ENCODE measurements around the gene RFX3.

The RFX3 gene
- total RNA-seq = 26.8 to 30.1 reads per million in 2 donors

DNA sequence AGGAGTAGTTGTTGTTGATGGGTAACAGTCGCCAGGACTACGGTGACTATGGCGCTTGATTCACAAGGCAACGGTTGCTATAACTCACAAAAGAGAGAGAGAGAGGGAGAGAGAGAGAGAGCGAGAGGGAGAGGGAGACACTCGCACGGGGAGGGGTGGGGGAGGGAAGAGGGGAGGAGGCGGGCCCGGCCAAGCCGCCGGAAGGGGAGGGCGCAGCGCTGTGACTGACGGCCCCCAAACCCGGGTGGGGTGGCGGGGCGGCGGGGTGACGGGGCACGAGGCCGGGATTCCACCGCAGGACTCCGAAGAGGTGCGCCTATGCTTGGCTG, at the start of gene RFX3:
TSS of gene RFX3 (minus strand) at position 166 of the 329 bp plus-strand sequence. CDS start 130,413 bp downstream, outside the sequence.
- DNase-seq = peak; percentile 88

DNA sequence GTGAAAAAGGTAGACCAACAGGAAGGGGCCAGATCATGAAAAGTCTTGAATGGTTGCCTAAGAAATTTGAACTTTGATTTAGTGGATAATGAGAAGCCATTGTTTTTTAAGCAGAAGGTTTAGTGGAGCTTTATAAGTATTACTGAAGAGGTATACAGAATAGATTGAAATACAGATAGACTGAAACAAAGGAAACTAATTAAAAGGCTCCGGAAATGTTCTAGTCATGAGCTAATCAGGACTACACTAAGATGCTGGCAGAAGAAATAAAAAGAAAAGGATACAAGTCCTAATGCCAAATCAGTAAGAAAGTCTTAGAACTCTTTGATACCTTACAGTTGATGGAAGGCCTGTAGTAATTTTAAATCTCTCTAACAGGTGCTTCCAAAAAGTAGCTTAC, 45.7 kb upstream of the RFX3 start:
- no peak for DNase-seq

DNA sequence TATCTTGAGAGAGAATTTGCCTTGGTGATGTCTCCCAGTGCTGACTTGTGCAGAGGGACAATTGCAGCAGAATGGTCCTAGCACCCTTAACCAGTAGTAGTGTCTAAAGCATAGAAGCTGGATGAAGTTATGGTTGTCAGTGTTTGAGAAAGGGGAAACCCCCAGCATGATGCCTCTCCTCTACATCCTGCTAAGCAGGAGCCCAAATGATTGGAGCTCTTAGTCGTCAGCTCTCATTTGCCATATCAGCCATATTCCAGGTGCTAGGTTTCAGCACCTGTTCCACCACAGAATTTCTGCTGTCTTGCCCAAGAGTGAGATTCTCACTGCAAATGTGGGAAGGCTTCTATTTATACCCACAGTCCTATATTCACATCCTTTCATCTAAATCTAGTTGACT, 43.7 kb upstream of the RFX3 start:
- no peak for DNase-seq

GRCh38 chr9:3567988-3568387, 42.2 kb upstream of the RFX3 start:
- DNase-seq = no peak

- no peak for DNase-seq
Observed at GRCh38 chr9:3553076-3553765, 27.4 kb upstream of the RFX3 start.

DNA sequence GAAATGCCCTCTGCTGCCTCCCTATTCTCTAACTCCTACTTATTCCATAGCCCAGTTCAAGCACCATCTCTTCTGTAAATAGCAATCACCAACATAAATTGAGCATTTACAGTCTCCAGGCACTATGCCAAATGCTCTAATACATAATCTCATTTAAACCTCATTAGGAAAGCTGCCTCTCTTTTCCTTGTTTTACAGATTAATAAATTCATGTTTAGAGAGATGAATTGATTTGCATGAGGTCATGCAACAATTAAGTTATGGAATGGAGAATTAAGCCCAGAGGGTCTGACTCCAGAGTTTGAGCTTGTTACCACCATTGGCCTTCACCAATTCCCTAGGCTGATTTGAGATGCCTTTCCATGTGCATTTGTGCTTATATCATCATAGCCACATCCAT, 23.4 kb upstream of the RFX3 start:
- no peak for DNase-seq

DNA sequence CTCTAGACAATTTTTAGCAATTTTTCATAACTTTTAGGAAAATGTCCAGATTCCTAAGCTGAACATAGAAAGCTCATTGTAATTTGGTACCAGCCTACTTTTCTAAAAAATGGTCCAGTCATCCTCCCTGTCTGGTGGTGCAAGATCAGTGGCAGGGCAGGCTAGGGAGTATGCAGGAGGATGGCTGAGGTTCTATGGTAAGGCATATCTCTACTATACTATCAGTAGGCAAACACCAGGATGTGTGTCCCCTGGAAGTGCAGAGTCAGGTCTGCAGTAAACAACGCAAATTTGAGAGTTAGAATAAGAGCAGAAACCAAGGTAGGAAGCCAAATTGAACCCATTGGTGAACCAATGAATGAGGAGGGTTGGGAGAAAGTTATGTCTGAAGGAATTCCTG, 22.8 kb upstream of the RFX3 start:
- no peak for DNase-seq

DNA sequence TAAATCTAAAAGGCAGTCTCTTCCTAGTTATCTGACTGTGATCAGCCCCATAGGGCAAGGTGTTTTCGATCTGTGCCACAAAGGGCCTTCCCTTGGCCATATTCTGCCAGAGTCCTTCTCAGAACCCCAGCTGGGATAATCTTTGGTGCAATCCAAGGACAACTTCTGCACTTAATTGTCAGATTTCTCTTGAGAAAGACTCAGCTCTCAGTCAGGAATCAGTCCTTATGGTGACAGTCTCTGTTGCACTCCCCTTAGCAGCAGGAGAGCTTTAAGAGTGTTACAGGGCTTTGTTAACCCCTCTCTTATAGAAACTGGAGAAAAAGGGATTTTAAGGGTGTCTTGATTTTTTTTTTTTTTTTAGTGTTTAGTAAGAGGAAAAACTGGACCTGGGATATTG, 15.4 kb upstream of the RFX3 start:
- DNase-seq = no peak

- DNase-seq = no peak
Observed at GRCh38 chr9:3534614-3535404, 9.0 kb upstream of the RFX3 start.

DNA sequence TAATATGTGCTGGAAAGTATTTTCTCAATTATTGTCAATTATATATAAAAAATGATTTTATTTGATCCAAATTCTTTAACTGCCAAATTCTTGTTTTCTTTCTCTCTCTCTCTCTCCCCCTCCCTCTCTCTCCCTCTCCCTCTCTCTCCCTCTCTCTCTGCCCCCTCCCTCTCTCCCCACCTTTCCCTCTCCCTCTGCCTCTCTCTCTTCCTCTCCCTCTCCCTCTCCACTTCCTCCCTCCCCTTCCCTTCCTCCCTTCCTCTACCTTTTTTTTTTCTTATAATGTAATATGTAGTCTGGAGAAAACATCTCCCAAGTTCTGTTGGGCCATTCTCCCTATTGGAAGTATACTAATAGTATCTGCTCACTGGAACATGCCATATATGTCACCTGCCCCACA, 6.4 kb upstream of the RFX3 start:
- DNase-seq = no peak

- DNase-seq = peak; percentile 8
Observed at GRCh38 chr9:3528451-3528850, 2.6 kb upstream of the RFX3 start.

DNA sequence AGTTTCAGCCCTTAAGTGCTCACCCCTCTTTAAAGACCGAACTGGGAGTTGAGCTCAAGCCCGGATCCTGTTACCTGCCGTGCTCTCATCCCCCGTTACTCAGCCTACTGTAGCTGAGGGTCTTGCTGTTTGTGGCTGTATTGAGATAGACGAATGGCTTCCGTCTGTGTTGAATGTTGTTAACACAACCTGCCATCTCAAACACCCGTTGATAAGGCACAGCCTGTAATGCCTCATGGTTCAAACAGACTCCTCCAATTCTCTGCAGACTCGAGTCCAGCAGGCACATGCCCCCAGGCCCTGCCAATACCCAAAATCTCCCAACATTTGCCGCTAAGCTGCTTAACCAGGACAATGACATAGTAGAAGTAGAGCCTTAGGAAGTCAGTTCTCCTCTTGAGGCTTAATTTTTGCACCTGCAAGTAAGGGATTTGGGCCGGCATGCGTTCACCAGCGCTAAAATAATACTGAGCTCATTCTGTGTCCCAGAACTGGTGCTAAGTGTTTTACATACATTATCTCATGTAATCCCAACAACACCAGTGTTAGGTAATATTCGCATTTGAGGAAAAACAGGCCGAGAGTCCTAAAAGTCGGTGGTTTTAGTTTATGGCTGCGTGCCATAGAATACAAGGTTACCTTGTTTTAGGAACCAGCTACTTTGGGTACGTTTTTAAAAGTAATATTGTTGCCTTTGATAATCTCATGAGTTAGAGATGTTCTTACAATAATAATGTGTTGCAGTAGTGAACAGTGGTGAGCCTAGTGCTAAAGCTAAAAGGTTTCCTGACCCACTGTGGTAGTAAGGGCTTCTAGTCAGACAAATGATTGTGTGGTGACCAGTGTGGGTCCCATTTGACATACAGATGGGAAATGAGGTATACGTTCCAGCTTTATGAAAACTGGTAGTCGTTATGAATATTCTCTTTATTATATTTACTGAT, 1.5 kb upstream of the RFX3 start:
- DNase-seq = no peak

DNA sequence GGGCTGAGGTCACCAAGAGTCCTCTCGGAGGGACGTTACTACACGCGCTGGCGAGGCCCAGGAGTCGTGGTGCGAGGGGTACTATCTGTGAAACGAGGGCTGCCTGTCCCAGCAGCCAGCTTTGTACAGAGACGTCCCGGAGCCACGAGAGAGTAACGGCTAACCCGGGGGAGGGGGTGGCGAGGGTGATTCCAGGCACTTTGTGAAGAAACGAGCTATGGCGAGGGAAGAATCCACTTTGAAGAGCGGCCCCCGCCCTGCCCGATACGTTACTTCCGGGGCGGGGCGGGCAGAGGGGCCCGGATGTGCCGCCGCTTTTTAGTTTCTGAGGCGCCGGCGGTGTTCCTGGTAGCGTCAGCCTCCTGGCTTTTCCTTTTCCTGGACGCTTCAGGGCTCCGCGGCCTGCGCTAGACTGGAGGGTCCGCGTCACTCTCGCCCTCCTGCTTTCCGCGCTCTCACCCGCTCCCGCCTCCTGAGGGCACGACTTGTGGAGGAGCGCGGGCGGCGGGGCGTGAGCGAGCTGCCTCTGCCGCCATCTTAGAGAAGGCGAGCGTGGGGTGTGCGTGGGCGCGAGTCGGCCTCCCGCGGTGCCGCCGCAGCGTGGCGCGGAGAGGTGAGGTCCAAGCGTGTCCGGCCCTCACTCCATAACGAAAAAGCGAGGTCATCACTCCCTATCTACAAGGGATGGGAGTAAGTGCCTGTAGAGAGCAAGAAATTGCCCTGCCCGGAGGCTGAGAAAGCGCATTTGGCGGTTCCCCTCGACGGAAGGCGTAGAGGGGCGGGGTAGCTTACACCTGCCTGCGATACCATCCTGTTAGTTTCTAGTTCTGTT, 580 bp upstream of the RFX3 start:
- DNase-seq = peak; percentile 83

DNA sequence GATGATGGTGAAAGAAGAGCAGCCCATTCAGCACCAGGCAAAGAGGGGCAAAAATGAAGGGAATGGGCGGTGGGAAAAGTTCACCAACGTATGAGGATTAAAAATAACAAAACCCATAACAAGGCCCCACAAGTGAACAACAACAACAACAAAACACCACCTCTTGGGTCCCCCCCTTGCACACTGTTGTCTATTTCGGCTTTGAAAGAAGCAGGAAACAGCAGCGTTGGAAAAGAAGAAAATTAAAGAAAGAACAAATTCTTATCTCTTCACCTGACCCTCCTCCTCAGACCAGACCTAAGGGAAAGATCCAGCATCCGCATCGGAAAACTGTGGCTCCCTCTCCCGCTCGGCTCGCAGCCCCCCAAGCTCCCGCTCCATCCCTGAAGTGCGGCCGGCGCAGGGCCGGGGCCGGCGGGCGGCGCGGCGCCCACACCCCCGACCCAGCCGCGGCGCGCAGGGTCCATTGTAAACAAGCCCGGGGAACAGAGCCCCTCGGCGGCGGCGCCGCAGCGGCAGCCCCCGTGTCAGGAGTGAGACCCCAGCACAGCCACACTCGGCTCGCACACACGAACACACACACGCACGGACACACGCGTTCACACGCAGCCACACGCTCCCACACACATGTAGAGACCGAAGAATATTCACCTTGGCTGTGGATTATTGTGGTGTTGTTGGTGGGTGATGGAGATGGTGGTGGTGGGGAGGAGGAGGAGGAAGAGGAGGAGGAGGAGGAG, 535 bp downstream of the RFX3 start:
- no peak for DNase-seq

DNA sequence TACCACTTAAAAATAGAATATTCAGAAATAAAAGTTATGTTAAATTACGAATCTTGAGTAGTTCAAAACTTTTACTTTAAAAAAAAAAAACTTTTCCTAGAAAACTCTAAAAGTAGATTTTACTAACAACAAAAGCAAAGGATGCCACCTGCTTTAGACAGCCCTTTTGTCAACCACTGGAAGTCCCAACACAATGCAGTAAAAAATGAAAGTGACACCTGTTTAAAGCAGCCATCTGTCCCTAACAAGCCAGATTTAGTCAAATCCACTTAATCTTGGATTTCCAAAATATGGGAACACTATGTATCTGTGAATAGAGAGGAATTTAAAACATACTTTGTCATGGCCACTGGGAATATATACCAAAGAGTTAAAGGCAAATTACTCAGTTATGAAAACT, 3.8 kb downstream of the RFX3 start:
- no peak for DNase-seq

DNA sequence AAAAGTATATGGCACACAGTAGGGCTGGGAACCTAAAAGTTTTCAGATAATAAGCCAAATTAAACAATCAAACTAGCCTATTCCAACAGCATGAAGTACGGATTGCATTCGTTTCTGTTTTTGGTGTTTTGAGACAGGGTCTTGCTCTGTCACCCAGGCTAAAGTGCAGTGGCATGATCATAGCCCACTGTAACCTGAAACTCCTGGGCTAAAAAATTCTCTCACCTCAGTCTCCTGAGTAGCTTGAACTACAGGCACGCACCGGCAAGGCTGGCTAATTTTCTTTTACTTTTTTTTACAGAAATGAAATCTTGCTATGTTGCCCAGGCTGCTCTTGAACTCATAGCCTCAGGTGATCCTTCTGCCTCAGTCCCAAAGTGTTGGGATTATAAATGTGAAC, 5.2 kb downstream of the RFX3 start:
- no peak for DNase-seq

DNA sequence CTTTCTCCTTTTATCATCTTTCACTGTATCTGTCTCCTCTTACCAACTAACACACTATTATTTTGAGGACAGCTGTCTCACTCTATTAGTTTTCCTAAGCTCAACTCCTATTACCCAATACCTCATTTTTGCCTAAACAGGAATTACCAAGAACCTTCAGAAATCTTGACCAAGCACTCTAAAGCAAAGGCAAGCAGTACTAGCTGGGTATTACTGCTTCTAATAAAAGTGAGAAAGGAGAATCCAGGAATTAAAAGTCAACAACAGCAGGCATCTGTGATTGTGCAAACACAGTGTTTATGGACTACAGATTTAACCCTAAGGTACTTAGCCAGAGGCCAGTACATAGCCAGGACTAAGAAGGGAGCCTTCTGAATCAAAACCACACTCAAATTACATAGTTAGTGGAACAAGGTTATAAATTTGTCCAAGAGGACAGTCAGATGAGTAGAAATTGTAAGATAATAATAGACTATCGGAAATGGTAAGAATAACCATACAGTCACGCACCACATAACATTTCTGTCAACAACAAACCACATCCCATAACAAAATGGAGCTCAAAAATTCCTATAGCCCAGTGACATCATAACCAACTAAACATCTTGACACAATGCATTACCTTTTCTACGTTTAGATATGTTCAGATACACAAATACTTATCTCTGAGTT, 8.3 kb downstream of the RFX3 start:
- DNase-seq = no peak

DNA sequence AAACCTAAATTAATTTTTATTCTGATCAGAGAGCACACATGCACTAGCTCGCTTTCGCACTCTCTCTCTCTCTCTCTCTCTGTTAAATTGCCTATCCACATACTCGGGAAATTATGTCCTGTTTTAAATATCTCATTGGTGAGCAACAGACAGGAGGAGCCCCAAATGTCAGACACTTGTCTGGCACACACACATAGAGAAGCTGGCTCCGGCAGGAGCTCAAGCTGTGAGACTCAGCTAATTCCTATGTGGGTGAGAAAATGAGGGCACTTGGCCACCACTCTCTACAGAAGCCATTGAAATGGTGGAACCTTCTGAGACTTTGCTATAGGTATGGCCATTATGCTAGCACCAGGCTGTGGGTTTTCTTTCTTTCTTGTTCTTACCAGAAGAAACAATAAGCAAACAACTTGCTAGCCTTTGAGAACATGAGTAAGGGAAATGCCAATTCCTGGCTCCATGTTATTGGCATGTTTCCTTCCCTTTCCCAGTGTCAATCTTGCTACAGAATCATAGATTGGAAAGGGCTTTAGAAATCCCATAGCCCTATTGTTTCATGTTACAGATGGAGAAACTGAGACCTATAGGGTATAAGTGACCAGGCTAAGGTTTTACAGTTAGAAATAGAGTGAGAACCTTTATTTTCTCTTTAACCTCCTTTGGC, 9.0 kb downstream of the RFX3 start:
- DNase-seq = no peak

GRCh38 chr9:3515405-3515804, 10.4 kb downstream of the RFX3 start:
- DNase-seq = no peak

- no peak for DNase-seq
Observed at GRCh38 chr9:3514786-3515185, 11.0 kb downstream of the RFX3 start.
